GM21526 (cell line): ENCODE data around the gene ZEB1.
"Not testable (repeated sequence)": the region's sequence is repeated elsewhere in the genome, so short reads cannot be mapped to it uniquely, and the experiment has no call there.

Experiments
- ATAC-seq: cut with Tn5 transposase; IDR thresholded peaks from one replicate; pipeline ENCODE4 v1.9.1; 2021; ENCODE audit warnings: moderate library complexity; ENCODE audit not compliant: unreplicated experiment, low FRiP score

ZEB1 gene

DNA sequence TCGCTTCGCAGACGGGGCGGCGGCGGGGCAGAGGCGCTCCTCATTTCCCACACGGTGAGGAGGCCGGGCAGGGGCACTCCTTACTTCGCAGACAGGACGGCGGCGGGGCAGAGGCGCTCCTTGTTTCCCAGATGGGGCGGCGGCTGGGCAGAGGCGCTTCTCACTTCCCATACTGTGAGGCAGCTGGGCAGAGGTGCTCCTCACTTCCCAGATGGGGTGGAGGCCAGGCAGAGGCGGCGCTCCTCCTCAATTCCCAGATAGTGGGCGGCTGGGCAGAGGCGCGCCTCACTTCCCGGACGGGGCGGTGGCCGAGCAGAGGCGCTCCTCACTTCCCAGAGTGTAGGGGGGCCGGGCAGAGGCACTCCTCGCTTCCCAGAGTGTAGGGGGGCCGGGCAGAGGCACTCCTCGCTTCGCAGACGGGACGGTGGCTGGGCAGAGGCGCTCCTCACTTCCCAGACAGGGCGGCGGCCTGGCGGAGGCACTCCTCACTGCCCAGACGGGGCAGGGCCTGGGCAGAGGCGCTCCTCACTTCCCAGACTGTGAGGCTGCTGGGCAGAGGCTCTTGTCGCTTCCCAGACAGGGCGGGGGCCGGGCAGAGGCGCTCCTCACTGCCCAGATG lies 43.1 kb downstream of the ZEB1 start:
- no peak for ATAC-seq

GRCh38 chr10:31363696-31364095 lies 44.7 kb downstream of the ZEB1 start:
- ATAC-seq = not testable (repeated sequence)

GRCh38 chr10:31364238-31364637 lies 45.2 kb downstream of the ZEB1 start:
- ATAC-seq = not testable (repeated sequence)

DNA sequence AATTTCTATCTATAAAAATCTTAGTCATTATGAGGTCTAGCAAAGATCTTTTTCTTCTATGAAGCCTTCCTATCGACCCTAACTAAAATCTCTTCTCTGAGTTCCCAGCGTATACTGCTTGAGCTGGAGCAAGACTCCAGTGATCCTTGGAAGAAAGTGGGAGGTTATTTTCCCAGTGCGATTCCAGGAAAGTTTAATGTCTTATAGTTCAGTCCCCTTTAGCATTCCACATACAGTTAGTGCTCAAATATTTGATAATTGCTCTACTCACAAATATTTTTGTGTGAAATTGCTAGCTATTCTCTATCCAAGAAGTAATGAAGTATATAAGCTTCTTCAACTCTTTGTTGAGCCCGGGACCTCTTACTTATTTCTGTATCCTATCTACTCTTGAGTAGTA lies 47.7 kb downstream of the ZEB1 start:
- no peak for ATAC-seq

DNA sequence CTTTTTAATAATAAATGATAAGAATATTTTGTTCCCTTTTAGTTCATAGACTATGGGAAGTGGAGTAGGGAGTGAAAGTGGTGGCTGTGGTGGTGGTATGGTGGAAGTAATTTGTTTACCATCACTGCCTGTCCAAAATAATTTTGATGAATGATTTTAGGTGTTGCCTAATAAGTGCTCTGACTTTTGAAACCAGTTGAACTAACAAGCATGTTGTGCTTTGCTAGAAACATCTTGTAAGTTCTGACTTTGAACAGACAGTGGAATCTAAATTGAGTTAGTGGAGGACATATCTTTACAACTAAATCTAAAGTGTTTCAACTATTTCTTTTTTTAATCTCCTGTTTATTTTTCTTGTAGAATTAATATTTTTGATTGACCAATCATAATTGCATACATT lies 49.7 kb downstream of the ZEB1 start:
- ATAC-seq = no peak

GRCh38 chr10:31372439-31372838 lies 53.4 kb downstream of the ZEB1 start:
- no peak for ATAC-seq

- ATAC-seq = no peak
These were observed 55.2 kb downstream of the ZEB1 start for GRCh38 chr10:31374146-31374696.

- ATAC-seq = no peak
These were observed 62.2 kb downstream of the ZEB1 start for GRCh38 chr10:31381171-31381570.

GRCh38 chr10:31381766-31382316 lies 62.8 kb downstream of the ZEB1 start:
- no peak for ATAC-seq

GRCh38 chr10:31383810-31384588 lies 65.0 kb downstream of the ZEB1 start:
- peak; percentile 95 for ATAC-seq

DNA sequence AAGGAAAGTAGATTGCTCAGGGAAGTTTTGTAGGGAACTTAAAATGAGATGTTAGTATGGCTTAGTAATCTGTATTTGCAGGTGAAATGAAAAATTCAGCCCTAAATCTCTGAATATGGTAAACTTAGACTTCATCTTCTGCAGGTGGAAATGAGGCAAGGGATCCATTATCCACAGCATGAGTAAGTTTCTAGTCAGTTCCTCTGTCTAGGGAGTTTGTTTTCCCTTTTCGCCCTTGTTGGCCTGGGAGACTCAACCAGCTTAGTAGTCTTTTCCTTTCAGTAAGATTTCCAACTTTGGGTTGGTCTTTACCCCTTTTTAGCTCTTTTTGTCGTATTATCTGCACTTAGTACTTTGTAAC lies 65.6 kb downstream of the ZEB1 start:
- ATAC-seq = peak; percentile 33

GRCh38 chr10:31390804-31391203 lies 71.8 kb downstream of the ZEB1 start:
- ATAC-seq = no peak

DNA sequence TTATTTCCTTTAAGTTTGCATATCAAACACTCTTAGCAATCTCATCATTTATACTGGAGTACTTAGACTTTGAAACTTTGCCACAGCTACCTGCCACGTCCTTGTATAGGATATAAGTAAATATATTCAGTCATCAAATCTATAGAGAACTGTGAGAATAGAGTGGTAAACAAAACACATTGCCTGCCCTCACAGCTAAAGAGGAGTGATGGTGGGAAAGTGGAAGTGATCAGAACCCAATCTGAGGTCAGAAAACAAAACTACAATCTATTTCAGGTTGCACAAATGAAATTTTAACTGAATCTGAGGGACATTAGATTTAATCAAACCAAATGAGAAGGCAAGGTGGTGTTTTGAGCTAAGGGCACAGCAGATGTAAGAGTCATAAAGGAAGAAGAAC lies 74.8 kb downstream of the ZEB1 start:
- ATAC-seq = no peak

GRCh38 chr10:31395695-31396094 lies 76.7 kb downstream of the ZEB1 start:
- ATAC-seq = no peak

DNA sequence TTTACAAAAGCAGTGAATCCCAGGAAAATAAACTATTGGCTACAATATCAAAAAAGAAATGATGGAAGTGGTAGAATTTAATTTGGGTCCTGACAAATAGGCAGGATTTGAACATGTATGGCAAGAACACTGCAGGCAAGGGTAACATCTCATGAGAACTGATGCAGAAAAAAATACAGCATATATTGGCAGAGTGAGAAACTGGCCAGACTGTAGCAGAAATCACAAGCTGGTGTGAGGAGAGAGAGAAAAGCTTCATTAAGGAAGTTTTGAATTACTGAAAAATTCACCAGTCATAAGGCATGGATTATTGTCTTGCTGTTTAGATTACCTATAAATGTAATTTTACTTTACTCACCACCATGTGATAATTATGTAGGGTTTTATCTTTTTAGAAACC lies 77.4 kb downstream of the ZEB1 start:
- ATAC-seq = no peak

GRCh38 chr10:31397852-31398251 lies 78.8 kb downstream of the ZEB1 start:
- no peak for ATAC-seq

- no peak for ATAC-seq
These were observed 80.2 kb downstream of the ZEB1 start for GRCh38 chr10:31399171-31399570.

DNA sequence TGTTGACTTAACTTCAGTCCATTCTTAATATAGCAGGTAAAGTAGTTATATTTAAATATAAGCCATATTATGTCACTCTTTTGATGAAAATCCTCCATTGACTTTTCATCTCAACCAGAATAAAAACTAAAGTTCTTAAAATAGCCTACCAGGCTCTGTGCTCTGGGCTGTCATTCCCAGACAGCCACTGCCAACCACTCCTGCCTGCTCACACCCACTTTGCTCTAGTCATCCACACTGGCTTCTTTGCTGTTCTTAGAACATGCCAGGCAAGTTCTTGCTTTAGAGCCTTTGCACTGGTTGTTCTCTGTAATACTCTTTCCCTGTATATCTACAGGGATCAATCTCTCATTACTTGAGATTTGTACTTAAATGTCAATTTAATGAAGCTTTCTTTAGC lies 80.6 kb downstream of the ZEB1 start:
- ATAC-seq = no peak

- no peak for ATAC-seq
These were observed 82.3 kb downstream of the ZEB1 start for GRCh38 chr10:31401287-31401686.

DNA sequence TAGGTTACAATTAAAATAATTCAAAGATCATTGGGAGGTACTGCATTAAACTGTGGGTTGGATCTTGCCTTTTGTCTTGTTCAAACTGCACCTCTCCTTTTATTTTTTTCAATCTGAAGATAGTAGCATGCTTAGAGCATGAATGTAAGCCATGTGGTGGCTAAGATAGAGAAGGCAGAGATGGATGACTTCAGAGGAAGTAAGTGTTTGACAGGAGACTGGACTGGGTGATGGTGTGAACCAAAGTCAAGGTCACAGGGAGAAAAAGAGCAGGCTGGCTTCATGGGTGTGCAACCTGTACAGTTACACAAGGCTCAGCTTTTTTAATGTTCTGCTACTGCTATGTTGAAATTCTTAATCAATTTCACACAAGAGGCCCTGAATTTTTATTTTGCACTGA lies 85.6 kb downstream of the ZEB1 start:
- ATAC-seq = no peak

- ATAC-seq = not testable (repeated sequence)
These were observed 86.8 kb downstream of the ZEB1 start for GRCh38 chr10:31405829-31406228.

DNA sequence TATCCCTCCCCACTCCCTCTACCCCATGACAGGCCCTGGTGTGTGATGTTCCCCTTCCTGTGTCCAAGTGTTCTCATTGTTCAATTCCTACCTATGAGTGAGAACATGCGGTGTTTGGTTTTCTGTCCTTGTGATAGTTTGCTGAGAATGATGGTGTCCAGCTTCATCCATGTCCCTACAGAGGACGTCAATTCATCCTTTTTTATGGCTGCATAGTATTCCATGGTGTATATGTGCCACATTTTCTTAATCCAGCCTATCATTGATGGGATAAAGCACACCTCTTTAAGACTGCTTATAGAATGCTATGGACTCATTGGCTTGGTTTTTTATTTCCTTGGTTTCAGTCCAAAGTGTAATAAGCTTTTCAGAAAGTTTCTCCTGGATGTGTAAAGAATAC lies 93.4 kb downstream of the ZEB1 start:
- ATAC-seq = not testable (repeated sequence)
